Lung (tissue), 12 donors: ENCODE measurements around the gene SLC5A6. TPM values are rescaled to one million over a fixed set of nuclear protein-coding genes. Genes with fewer than 3 reads are reported as not detected.

Source experiments
- ATAC-seq: fragments of 200-7000 bp; cut with Tn5 transposase; one replicate; pipeline ENCODE4 v1.9.1; 2020; ENCODE audit warnings: moderate number of reproducible peaks; ENCODE audit not compliant: insufficient read depth, low FRiP score
- DNase-seq, 3 donors: peaks; one replicate each; pipeline ENCODE4 v3.0.0-alpha.2; 2013 to 2017
- H3K27ac ChIP-seq, 2 donors: one replicate each; pipeline ENCODE4 v1.5.1; 2013; ENCODE audit warnings: mild to moderate bottlenecking in 2 of 2, moderate library complexity in 2 of 2, control low read depth in 1 of 2, inconsistent platforms in 1 of 2, low read depth in 1 of 2, low read length in 1 of 2
- H3K27me3 ChIP-seq, 3 donors: one replicate each; pipeline ENCODE4 v1.5.1; 2013; ENCODE audit warnings: low read length in 2 of 3; ENCODE audit not compliant: control insufficient read depth in 3 of 3, insufficient read depth in 3 of 3
- H3K36me3 ChIP-seq, 4 donors: one replicate each; pipeline ENCODE4 v1.5.1; 2013; ENCODE audit warnings: low read length in 4 of 4, mild to moderate bottlenecking in 1 of 4, moderate library complexity in 1 of 4; ENCODE audit not compliant: control insufficient read depth in 4 of 4, insufficient read depth in 4 of 4
- H3K4me1 ChIP-seq, 5 donors: one replicate each; pipeline ENCODE4 v1.5.1; 2013; ENCODE audit warnings: low read length in 5 of 5, mild to moderate bottlenecking in 2 of 5, moderate library complexity in 1 of 5; ENCODE audit not compliant: control insufficient read depth in 5 of 5, insufficient read depth in 5 of 5
- H3K4me3 ChIP-seq: one replicate; pipeline ENCODE4 v1.5.1; 2013; ENCODE audit warnings: mild to moderate bottlenecking, control low read depth, moderate library complexity
- H3K9ac ChIP-seq, 2 donors: one replicate each; pipeline ENCODE4 v1.5.1; 2013; ENCODE audit warnings: low read length in 2 of 2, control low read depth in 1 of 2; ENCODE audit not compliant: insufficient read depth in 1 of 2
- H3K9me3 ChIP-seq, 4 donors: one replicate each; pipeline ENCODE4 v1.5.1; 2013; ENCODE audit warnings: low read length in 3 of 4, mild to moderate bottlenecking in 1 of 4, moderate library complexity in 1 of 4; ENCODE audit not compliant: control insufficient read depth in 4 of 4, insufficient read depth in 3 of 4
- WGBS, 2 donors: extraction: QIAGEN DNeasy Blood & Tissue Kit; methylation state at CpG; one replicate each; pipeline ENCODE4 v1.1.7; 2013; 5-methylcytosine and 5-hydroxymethylcytosine counted together
- polyA plus RNA-seq, 2 donors: library from polyadenylated mRNA; stranded (reverse); fragments of 200-250 nt; gene quantifications; one replicate each; pipeline ENCODE4 v1.2.1, GENCODE V29; 2013
- total RNA-seq, 2 donors: library from RNA; depleted of rRNA in 1 of 2; stranded (reverse); fragments of >200 nt in 1 of 2; gene quantifications; one replicate each; pipeline ENCODE4 v1.2.1, GENCODE V29; 2014 to 2021
- TF ChIP-seq, protein P1 (sequence below): IDR thresholded peaks from 2 replicates; pipeline ENCODE4 v1.5.1; 2012; ENCODE audit warnings: mild to moderate bottlenecking; ENCODE audit errors: control extremely low read depth, extremely low read depth
- donor health status: control.
- donor health status: control.
- donor health status: Bipolar disorder and iron deficiency.
- donor health status: healthy.
- donor health status: DM: yes; HTN: yes; CAD: no.

SLC5A6 gene
- total and polyA plus RNA-seq, 4 donors: 12.1 to 33.1 (median 23.9) TPM

DNA sequence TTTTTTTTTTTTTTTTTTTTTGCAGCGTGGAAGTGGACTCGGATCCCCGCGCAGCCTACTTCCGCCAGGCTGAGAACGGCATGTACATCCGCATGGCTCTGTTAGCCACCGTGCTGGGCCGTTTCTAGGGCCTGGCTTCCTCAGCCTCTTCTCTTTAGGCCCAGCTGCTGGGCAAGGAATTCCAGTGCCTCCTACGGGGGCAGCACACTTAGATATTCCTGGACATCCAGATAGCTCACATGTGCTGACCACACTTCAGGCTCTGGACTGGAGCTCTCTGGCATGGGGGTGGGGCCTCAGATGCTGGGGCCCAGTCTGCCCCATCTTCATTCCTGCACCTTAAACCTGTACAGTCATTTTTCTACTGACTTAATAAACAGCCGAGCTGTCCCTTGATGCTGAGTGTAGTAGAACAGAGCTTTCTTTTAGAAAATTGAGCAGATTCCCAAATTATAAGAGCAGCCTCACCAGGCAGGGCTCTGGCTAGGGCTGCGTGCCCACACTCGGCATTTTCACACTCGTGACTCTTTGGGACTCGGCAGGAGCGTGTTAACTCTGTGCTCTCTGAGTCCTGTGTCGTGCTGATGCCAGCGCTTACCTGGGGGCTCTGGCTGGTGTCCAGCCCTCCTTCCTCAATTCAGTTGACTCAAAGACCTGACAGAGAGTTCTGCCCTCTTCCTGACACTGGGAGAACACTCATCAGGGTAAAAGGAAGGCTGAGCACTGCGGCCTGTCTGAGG lies 31.5 kb upstream of the SLC5A6 start:
- 87 to 90% methylated on average over 18 to 19 of the region's 19 CpGs for WGBS, 2 donors
- peaks cover 4 to 52% (median 25%) of the 10 kb centered on the region in 4 donors for H3K36me3 ChIP-seq

DNA sequence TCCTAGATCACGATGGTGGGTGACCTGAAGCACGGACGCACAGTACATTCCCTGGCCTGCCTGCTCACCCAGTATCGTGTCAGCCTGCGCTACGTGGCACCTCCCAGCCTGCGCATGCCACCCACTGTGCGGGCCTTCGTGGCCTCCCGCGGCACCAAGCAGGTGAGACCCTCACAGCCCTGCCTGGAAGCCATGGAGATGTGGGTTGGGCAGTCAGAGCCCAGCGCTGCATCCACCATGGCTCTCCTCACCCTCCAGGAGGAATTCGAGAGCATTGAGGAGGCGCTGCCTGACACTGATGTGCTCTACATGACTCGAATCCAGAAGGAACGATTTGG lies 30.5 kb upstream of the SLC5A6 start:
- H3K36me3 ChIP-seq: peaks cover 9 to 61% (median 32%) of the 10 kb centered on the region in 4 donors
- DNase-seq: no peak

More for the DNA sequence above, 31.5 kb upstream of the SLC5A6 start:
- TF ChIP-seq, protein P1, sequence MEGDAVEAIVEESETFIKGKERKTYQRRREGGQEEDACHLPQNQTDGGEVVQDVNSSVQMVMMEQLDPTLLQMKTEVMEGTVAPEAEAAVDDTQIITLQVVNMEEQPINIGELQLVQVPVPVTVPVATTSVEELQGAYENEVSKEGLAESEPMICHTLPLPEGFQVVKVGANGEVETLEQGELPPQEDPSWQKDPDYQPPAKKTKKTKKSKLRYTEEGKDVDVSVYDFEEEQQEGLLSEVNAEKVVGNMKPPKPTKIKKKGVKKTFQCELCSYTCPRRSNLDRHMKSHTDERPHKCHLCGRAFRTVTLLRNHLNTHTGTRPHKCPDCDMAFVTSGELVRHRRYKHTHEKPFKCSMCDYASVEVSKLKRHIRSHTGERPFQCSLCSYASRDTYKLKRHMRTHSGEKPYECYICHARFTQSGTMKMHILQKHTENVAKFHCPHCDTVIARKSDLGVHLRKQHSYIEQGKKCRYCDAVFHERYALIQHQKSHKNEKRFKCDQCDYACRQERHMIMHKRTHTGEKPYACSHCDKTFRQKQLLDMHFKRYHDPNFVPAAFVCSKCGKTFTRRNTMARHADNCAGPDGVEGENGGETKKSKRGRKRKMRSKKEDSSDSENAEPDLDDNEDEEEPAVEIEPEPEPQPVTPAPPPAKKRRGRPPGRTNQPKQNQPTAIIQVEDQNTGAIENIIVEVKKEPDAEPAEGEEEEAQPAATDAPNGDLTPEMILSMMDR: no peak
- Histone ChIP-seq H3K4me3 (no peak overlapping the region), H3K27me3 (no peaks in the 10 kb centered on the region), H3K9ac (no peak overlapping the region), H3K4me1 (no peaks in the 10 kb centered on the region), H3K9me3 (no peaks in the 10 kb centered on the region), H3K27ac (no peak overlapping the region)
- DNase-seq: no peak
- ATAC-seq: no peak

DNA sequence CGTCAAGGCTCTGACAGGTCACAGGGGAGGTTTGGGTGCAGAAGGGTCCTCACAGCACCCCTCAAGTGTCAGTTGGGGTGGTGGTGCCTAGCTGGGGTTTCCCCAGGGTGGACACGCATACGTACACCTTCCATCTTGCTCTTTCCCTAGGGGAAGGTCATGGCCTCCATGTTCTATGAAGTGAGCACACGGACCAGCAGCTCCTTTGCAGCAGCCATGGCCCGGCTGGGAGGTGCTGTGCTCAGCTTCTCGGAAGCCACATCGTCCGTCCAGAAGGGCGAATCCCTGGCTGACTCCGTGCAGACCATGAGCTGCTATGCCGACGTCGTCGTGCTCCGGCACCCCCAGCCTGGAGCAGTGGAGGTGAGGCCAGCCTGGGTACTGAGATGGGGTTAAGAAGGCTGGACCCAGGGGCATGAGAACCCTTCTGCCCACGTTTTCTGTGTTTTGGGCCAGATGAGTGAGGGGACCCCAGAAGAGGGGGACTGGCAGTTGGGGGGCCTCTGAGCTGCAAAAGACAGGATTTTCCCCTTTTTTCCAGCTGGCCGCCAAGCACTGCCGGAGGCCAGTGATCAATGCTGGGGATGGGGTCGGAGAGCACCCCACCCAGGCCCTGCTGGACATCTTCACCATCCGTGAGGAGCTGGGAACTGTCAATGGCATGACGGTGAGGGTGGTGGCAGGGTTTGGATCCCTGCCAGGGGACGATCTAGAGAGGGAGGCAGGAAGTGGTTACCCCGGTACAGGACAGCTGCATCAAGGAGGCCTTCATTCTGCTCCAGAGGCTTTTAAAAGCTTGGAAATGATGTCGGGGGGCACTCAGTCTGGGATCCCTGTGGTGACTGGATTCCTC lies 29.9 kb upstream of the SLC5A6 start:
- TF ChIP-seq, protein P1: no peak
- H3K4me1 ChIP-seq: no peaks in the 10 kb centered on the region
- no peak for DNase-seq
- H3K9ac ChIP-seq: no peak overlapping the region
- 83 to 85% methylated on average over 24 of the region's 24 CpGs for WGBS, 2 donors
- no peaks in the 10 kb centered on the region for H3K9me3 ChIP-seq
- H3K27ac ChIP-seq: no peak overlapping the region
- no peaks in the 10 kb centered on the region for H3K27me3 ChIP-seq
- H3K36me3 ChIP-seq: peaks cover 14 to 65% (median 35%) of the 10 kb centered on the region in 4 donors
- ATAC-seq: no peak
- H3K4me3 ChIP-seq: no peak overlapping the region

More for the DNA sequence above, 30.5 kb upstream of the SLC5A6 start:
- TF ChIP-seq, protein P1: no peak
- no peak for ATAC-seq
- Histone ChIP-seq H3K27ac (no peak overlapping the region), H3K4me1 (no peaks in the 10 kb centered on the region), H3K4me3 (no peak overlapping the region), H3K27me3 (no peaks in the 10 kb centered on the region), H3K9ac (no peak overlapping the region), H3K9me3 (no peaks in the 10 kb centered on the region)
- WGBS, 2 donors: 97% methylated on average over 16 of the region's 16 CpGs
